CD14-positive monocyte (primary cell): ENCODE data around the gene ADORA2A. TPM values are rescaled to one million over a fixed set of nuclear protein-coding genes. Genes with fewer than 3 reads are reported as not detected.

Experiments
- DNase-seq, 3 donors: peaks; one replicate each; pipeline ENCODE4 v3.0.0-alpha.2; 2011 to 2022
- H2AFZ ChIP-seq: 2 replicates; pipeline ENCODE4 v1.6.0; 2012; ENCODE audit warnings: mild to moderate bottlenecking, low read depth, low read length, inconsistent platforms; ENCODE audit not compliant: insufficient read depth, poor library complexity, severe bottlenecking
- H3K27ac ChIP-seq, 2 donors: 1 replicate in 1 of 2; 2 replicates in 1 of 2; pipeline ENCODE4 v1.5.1; 2012 to 2013; ENCODE audit warnings: low read length in 2 of 2, control low read depth in 1 of 2, inconsistent platforms in 1 of 2, low read depth in 1 of 2, mild to moderate bottlenecking in 1 of 2
- H3K27me3 ChIP-seq, 2 donors: one replicate each; pipeline versions ENCODE4 v1.6.0 to v1.6.1; 2011 to 2013; ENCODE audit warnings: low read length in 2 of 2; ENCODE audit not compliant: control insufficient read depth in 2 of 2, insufficient read depth in 2 of 2
- H3K36me3 ChIP-seq, 2 donors: replicated peaks in 1 of 2; 1 replicate in 1 of 2; 2 replicates in 1 of 2; pipeline versions ENCODE4 v1.5.1 to v1.6.1; 2012 to 2013; ENCODE audit warnings: low read length in 2 of 2, control low read depth in 1 of 2, inconsistent platforms in 1 of 2, mild to moderate bottlenecking in 1 of 2; ENCODE audit not compliant: insufficient read depth in 2 of 2, control insufficient read depth in 1 of 2
- H3K4me1 ChIP-seq, 2 donors: 1 replicate in 1 of 2; 2 replicates in 1 of 2; pipeline versions ENCODE4 v1.5.1 to v1.6.1; 2012 to 2013; ENCODE audit warnings: low read length in 2 of 2, control low read depth in 1 of 2, inconsistent platforms in 1 of 2, mild to moderate bottlenecking in 1 of 2, moderate library complexity in 1 of 2; ENCODE audit not compliant: insufficient read depth in 2 of 2, control insufficient read depth in 1 of 2
- H3K4me2 ChIP-seq: replicated peaks from 2 replicates; pipeline ENCODE3; 2012; ENCODE audit warnings: low read length, moderate library complexity, mild to moderate bottlenecking; ENCODE audit not compliant: poor library complexity, severe bottlenecking; ENCODE audit errors: extremely low read depth
- H3K4me3 ChIP-seq, 3 experiments: fragments of 200-600 bp in 1 of 3; sonication (generic) in 1 of 3; replicated peaks in 1 of 3; 1 replicate in 2 of 3; 2 replicates in 1 of 3; pipeline ENCODE4 v1.5.1; 2011 to 2013; ENCODE audit warnings: low read length in 3 of 3, mild to moderate bottlenecking in 3 of 3, control low read depth in 2 of 3, low read depth in 2 of 3, inconsistent platforms in 1 of 3, moderate library complexity in 1 of 3
- H3K79me2 ChIP-seq: 2 replicates; pipeline ENCODE4 v1.6.0; 2012; ENCODE audit warnings: mild to moderate bottlenecking, control low read depth, inconsistent platforms, low read length, moderate library complexity; ENCODE audit not compliant: insufficient read depth
- H3K9ac ChIP-seq: 2 replicates; pipeline ENCODE4 v1.6.0; 2017; ENCODE audit warnings: low read length, mild to moderate bottlenecking; ENCODE audit not compliant: insufficient read depth, poor library complexity, severe bottlenecking
- H3K9me3 ChIP-seq, 2 donors: replicated peaks in 1 of 2; 1 replicate in 1 of 2; 2 replicates in 1 of 2; pipeline versions ENCODE4 v1.5.1 to v1.6.1; 2012 to 2013; ENCODE audit warnings: low read length in 2 of 2, control low read depth in 1 of 2; ENCODE audit not compliant: control insufficient read depth in 1 of 2, insufficient read depth in 1 of 2
- H4K20me1 ChIP-seq: 2 replicates; pipeline ENCODE4 v1.6.0; 2012; ENCODE audit warnings: mild to moderate bottlenecking, low read length, control low read depth, moderate library complexity; ENCODE audit not compliant: insufficient read depth
- H3K27ac Mint-ChIP-seq, 7 donors: one replicate each; pipeline ENCODE4 v1.8.0; 2020; ENCODE audit warnings: mild to moderate bottlenecking in 7 of 7, mixed read lengths in 7 of 7, moderate library complexity in 6 of 7, inconsistent platforms in 2 of 7
- H3K27me3 Mint-ChIP-seq, 3 donors: one replicate each; pipeline ENCODE4 v1.8.0; 2021 to 2022; ENCODE audit warnings: low read depth in 3 of 3, mild to moderate bottlenecking in 3 of 3, mixed read lengths in 3 of 3, moderate library complexity in 3 of 3, inconsistent platforms in 1 of 3
- H3K36me3 Mint-ChIP-seq, 2 donors: one replicate each; pipeline ENCODE4 v1.8.0; 2020; ENCODE audit warnings: mixed read lengths in 2 of 2, inconsistent platforms in 1 of 2, mild to moderate bottlenecking in 1 of 2
- H3K4me1 Mint-ChIP-seq: one replicate; pipeline ENCODE4 v1.8.0; 2020; ENCODE audit warnings: mild to moderate bottlenecking, mixed read lengths
- H3K4me3 Mint-ChIP-seq, 2 donors: one replicate each; pipeline ENCODE4 v1.8.0; 2020; ENCODE audit warnings: mild to moderate bottlenecking in 2 of 2, mixed read lengths in 2 of 2, moderate library complexity in 1 of 2
- H3K9me3 Mint-ChIP-seq, 7 donors: one replicate each; pipeline ENCODE4 v1.8.0; 2020 to 2022; ENCODE audit warnings: mixed read lengths in 7 of 7, mild to moderate bottlenecking in 6 of 7, moderate library complexity in 6 of 7, inconsistent platforms in 2 of 7
- CTCF ChIP-seq: fragments of 200-600 bp; IDR thresholded peaks from one replicate; pipeline ENCODE4 v1.8.0; 2022; ENCODE audit warnings: antibody characterized with exemption, mild to moderate bottlenecking
- WGBS: methylation state at CpG from one replicate; pipeline ENCODE4 v1.1.5; 2013; ENCODE audit warnings: missing lambda C conversion rate; ENCODE audit not compliant: insufficient coverage; 5-methylcytosine and 5-hydroxymethylcytosine counted together
- intact Hi-C, 2 donors: fragments of 100-400 bp; cut with micrococcal nuclease; formaldehyde crosslinking; loops; one replicate each; pipeline versions ENCODE4 v1.15.0 to v1.15.1; 2023
- polyA plus RNA-seq, 3 donors: library from polyadenylated mRNA; depleted of rRNA in 1 of 3; unstranded in 2 of 3; stranded (reverse) in 1 of 3; fragments of 300-500 nt in 2 of 3; fragments of >200 nt in 1 of 3; fragmentation: Illumina TruSeq in 2 of 3; gene quantifications; 1 replicate in 2 of 3; 2 replicates in 1 of 3; pipeline ENCODE4 v1.2.3, GENCODE V29; 2012 to 2021

Gene ADORA2A
- polyA plus RNA-seq, 3 donors = 5.8 to 10.2 (median 6.5) TPM

- no peak overlapping the region for H2AFZ ChIP-seq
- peak overlapping the region in 3 of 7 donors; percentile 6 to 53 (median 7) for H3K27ac Mint-ChIP-seq
- WGBS = 20% methylated on average over 1 of the region's 5 CpGs
Measured at GRCh38 chr22:24465566-24465965, 38.2 kb downstream of the ADORA2A start.

GRCh38 chr22:24465975-24466374 is 38.6 kb downstream of the ADORA2A start:
- Mint-ChIP-seq H3K27me3 (no peaks in the 10 kb centered on the region), H3K27ac (peak overlapping the region in 1 of 7 donors; percentile 91), H3K4me3 (no peak overlapping the region), H3K36me3 (peaks cover 0 to 2% of the 10 kb centered on the region in 2 donors), H3K4me1 (peaks cover 61% of the 10 kb centered on the region), H3K9me3 (peaks cover 0 to 3% (median 0%) of the 10 kb centered on the region in 7 donors)
- no peak for TF ChIP-seq CTCF
- WGBS = no CpG with 5 or more reads among the region's 3 CpGs
- Histone ChIP-seq H3K4me1 (peaks cover 53 to 68% of the 10 kb centered on the region in 2 donors), H3K27me3 (no peaks in the 10 kb centered on the region), H3K9ac (no peak overlapping the region), H3K79me2 (no peaks in the 10 kb centered on the region), H3K9me3 (no peaks in the 10 kb centered on the region), H3K4me2 (no peak overlapping the region), H2AFZ (no peak overlapping the region), H3K36me3 (no peaks in the 10 kb centered on the region), H4K20me1 (no peaks in the 10 kb centered on the region), H3K4me3 (no peak overlapping the region), H3K27ac (no peak overlapping the region)
- DNase-seq = no peak
- intact Hi-C loops = loop anchor here in 1 of 2 donors (5.0 kb wide), 1 partner anchor 36 kb away; no protein-coding TSS in a partner anchor

More at GRCh38 chr22:24465566-24465965, 38.2 kb downstream of the ADORA2A start:
- Histone ChIP-seq H3K4me1 (peaks cover 57 to 72% of the 10 kb centered on the region in 2 donors), H3K4me3 (no peak overlapping the region), H3K4me2 (no peak overlapping the region), H4K20me1 (no peaks in the 10 kb centered on the region), H3K27ac (no peak overlapping the region), H3K36me3 (no peaks in the 10 kb centered on the region), H3K79me2 (no peaks in the 10 kb centered on the region), H3K9ac (no peak overlapping the region), H3K9me3 (no peaks in the 10 kb centered on the region), H3K27me3 (no peaks in the 10 kb centered on the region)
- intact Hi-C loops = loop anchor here in 1 of 2 donors (5.0 kb wide), 1 partner anchor 37 kb away; no protein-coding TSS in a partner anchor
- DNase-seq = no peak
- Mint-ChIP-seq H3K4me1 (peaks cover 65% of the 10 kb centered on the region), H3K9me3 (peaks cover 0 to 3% (median 0%) of the 10 kb centered on the region in 7 donors), H3K27me3 (no peaks in the 10 kb centered on the region), H3K4me3 (no peak overlapping the region), H3K36me3 (peaks cover 0 to 2% of the 10 kb centered on the region in 2 donors)
- TF ChIP-seq CTCF = no peak
